Tibial nerve (tissue), 3 donors: ENCODE data around the gene ATP8B1.

ENCODE experiments used
- POLR2A ChIP-seq, 2 donors: fragments of 450-650 bp; IDR thresholded peaks; one replicate each; pipeline ENCODE4 v1.6.1; 2017; ENCODE audit warnings: antibody characterized with exemption in 2 of 2, mild to moderate bottlenecking in 2 of 2, moderate library complexity in 2 of 2
- TF ChIP-seq, protein P1 (sequence below), 5 experiments: fragments of 200-600 bp in 3 of 5; fragments of 450-650 bp in 2 of 5; sonication (generic) in 3 of 5; IDR thresholded peaks; one replicate each; pipeline ENCODE4 v1.5.1; 2016 to 2019; ENCODE audit warnings: antibody characterized with exemption in 5 of 5, mild to moderate bottlenecking in 3 of 5, moderate library complexity in 2 of 5

DNA sequence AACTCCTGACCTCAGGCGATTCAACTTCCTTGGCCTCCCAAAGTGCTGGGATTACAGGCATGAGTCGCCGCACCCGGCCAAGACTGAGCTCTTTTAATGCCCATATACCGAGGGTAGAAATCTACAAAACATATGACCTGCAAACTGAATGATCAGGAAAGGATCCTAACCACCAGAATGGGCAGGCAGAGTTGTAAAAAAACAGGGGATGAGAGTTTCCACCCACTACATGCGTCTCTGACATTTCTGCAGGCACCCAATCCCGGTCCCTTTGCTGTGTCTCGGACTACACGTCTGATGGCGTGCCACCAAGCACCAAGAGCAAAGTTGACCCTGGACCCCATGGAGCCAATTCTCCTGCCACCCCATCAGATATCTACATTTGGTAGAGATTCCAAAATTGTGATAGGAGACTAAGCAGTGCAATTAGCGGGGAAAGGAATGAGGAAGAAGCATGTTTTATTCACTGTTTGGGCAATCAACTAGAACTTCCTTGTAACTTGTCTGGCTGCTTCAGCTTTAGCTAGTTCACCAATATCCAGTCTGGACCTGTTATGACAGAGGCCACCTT, 74.1 kb downstream of the ATP8B1 start:
- TF ChIP-seq, protein P1, sequence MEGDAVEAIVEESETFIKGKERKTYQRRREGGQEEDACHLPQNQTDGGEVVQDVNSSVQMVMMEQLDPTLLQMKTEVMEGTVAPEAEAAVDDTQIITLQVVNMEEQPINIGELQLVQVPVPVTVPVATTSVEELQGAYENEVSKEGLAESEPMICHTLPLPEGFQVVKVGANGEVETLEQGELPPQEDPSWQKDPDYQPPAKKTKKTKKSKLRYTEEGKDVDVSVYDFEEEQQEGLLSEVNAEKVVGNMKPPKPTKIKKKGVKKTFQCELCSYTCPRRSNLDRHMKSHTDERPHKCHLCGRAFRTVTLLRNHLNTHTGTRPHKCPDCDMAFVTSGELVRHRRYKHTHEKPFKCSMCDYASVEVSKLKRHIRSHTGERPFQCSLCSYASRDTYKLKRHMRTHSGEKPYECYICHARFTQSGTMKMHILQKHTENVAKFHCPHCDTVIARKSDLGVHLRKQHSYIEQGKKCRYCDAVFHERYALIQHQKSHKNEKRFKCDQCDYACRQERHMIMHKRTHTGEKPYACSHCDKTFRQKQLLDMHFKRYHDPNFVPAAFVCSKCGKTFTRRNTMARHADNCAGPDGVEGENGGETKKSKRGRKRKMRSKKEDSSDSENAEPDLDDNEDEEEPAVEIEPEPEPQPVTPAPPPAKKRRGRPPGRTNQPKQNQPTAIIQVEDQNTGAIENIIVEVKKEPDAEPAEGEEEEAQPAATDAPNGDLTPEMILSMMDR (IDR thresholded peaks at IDR 0.05), result no peak
- no peak for TF ChIP-seq POLR2A (IDR thresholded peaks at IDR 0.05)
